ENCODE results near the gene TMEM132A. TPM values are rescaled to one million over a fixed set of nuclear protein-coding genes. Genes with fewer than 3 reads are reported as not detected.

TMEM132A gene
- total RNA-seq, 1 donor from 2014 or later = 6.5 TPM

- ATAC-seq (ENCODE audit: poor library complexity) = no peak
- intact Hi-C loops (cut with DNase I) = no loop called here
- no peak for DNase-seq
Measured at GRCh38 chr11:60932605-60933356, 8.5 kb downstream of the TMEM132A start.

GRCh38 chr11:60933416-60934123, 9.3 kb downstream of the TMEM132A start:
- intact Hi-C loops (cut with DNase I) = no loop called here
- ATAC-seq (ENCODE audit: poor library complexity) = no peak
- no peak for DNase-seq

- DNase-seq = no peak
Measured at GRCh38 chr11:60934124-60934789, 10.0 kb downstream of the TMEM132A start.

GRCh38 chr11:60934790-60935605, 10.7 kb downstream of the TMEM132A start:
- DNase-seq (no peak), ATAC-seq (ENCODE audit: poor library complexity) (no peak)
- intact Hi-C loops (cut with DNase I) = no loop called here

More at GRCh38 chr11:60934124-60934789, 10.0 kb downstream of the TMEM132A start:
- intact Hi-C loops (cut with DNase I) = no loop called here
- no peak for ATAC-seq (ENCODE audit: poor library complexity)

GRCh38 chr11:60935676-60936442, 11.6 kb downstream of the TMEM132A start:
- DNase-seq (no peak), ATAC-seq (ENCODE audit: poor library complexity) (no peak)
- intact Hi-C loops (cut with DNase I) = no loop called here

GRCh38 chr11:60936467-60937143, 12.3 kb downstream of the TMEM132A start:
- no peak for ATAC-seq (ENCODE audit: poor library complexity)
- intact Hi-C loops (cut with DNase I) = no loop called here
- no peak for DNase-seq

GRCh38 chr11:60937144-60937527, 12.9 kb downstream of the TMEM132A start:
- ATAC-seq (ENCODE audit: poor library complexity) (peak; percentile 5), DNase-seq (no peak)
- intact Hi-C loops (cut with DNase I) = no loop called here

GRCh38 chr11:60937811-60938210, 13.6 kb downstream of the TMEM132A start:
- DNase-seq = no peak
- intact Hi-C loops (cut with DNase I) = no loop called here
- ATAC-seq (ENCODE audit: poor library complexity) = no peak

GRCh38 chr11:60938500-60938899, 14.2 kb downstream of the TMEM132A start:
- intact Hi-C loops (cut with DNase I) = no loop called here
- DNase-seq (no peak), ATAC-seq (ENCODE audit: poor library complexity) (no peak)

GRCh38 chr11:60939301-60939700, 15.0 kb downstream of the TMEM132A start:
- intact Hi-C loops (cut with DNase I) = no loop called here
- DNase-seq (no peak), ATAC-seq (ENCODE audit: poor library complexity) (no peak)

GRCh38 chr11:60939855-60940254, 15.6 kb downstream of the TMEM132A start:
- DNase-seq = no peak
- ATAC-seq (ENCODE audit: poor library complexity) = no peak
- intact Hi-C loops (cut with DNase I) = no loop called here

- ATAC-seq (ENCODE audit: poor library complexity) (no peak), DNase-seq (no peak)
- intact Hi-C loops (cut with DNase I) = no loop called here
Measured at GRCh38 chr11:60941371-60942119, 17.3 kb downstream of the TMEM132A start.

GRCh38 chr11:60942219-60942618, 18.0 kb downstream of the TMEM132A start:
- DNase-seq (no peak), ATAC-seq (ENCODE audit: poor library complexity) (no peak)
- intact Hi-C loops (cut with DNase I) = no loop called here

- intact Hi-C loops (cut with DNase I) = no loop called here
- DNase-seq (no peak), ATAC-seq (ENCODE audit: poor library complexity) (no peak)
Measured at GRCh38 chr11:60942970-60943565, 18.8 kb downstream of the TMEM132A start.

GRCh38 chr11:60944490-60945294, 20.4 kb downstream of the TMEM132A start:
- DNase-seq (no peak), ATAC-seq (ENCODE audit: poor library complexity) (no peak)
- intact Hi-C loops (cut with DNase I) = no loop called here

GRCh38 chr11:60945295-60945667, 21.0 kb downstream of the TMEM132A start:
- intact Hi-C loops (cut with DNase I) = no loop called here
- no peak for ATAC-seq (ENCODE audit: poor library complexity)
- no peak for DNase-seq
